Naive B cell (primary cell): Measurements from ENCODE around the gene OSBPL9. TPM values are rescaled to one million over a fixed set of nuclear protein-coding genes. Genes with fewer than 3 reads are reported as not detected.
"Not testable (repeated sequence)": the region's sequence is repeated elsewhere in the genome, so short reads cannot be mapped to it uniquely, and the experiment has no call there.

Experiments used
- ATAC-seq, 2 donors: fragments of 150-1000 bp; cut with Tn5 transposase; 2 replicates each; pipeline ENCODE4 v1.10.0; 2021; ENCODE audit warnings: low read depth in 2 of 2, mild to moderate bottlenecking in 2 of 2, moderate library complexity in 2 of 2
- DNase-seq: peaks from one replicate; pipeline ENCODE4 v3.0.0; 2022
- H3K27ac Mint-ChIP-seq, 6 donors: one replicate each; pipeline ENCODE4 v1.8.0; 2020 to 2022; ENCODE audit warnings: mild to moderate bottlenecking in 6 of 6, mixed read lengths in 6 of 6, moderate library complexity in 5 of 6, inconsistent platforms in 2 of 6
- H3K27me3 Mint-ChIP-seq, 3 donors: one replicate each; pipeline ENCODE4 v1.8.0; 2021 to 2022; ENCODE audit warnings: mixed read lengths in 3 of 3, mild to moderate bottlenecking in 1 of 3
- H3K36me3 Mint-ChIP-seq, 2 donors: one replicate each; pipeline ENCODE4 v1.8.0; 2020 to 2022; ENCODE audit warnings: mixed read lengths in 2 of 2, inconsistent platforms in 1 of 2, mild to moderate bottlenecking in 1 of 2
- H3K4me1 Mint-ChIP-seq, 3 donors: one replicate each; pipeline ENCODE4 v1.8.0; 2020 to 2022; ENCODE audit warnings: mixed read lengths in 3 of 3, inconsistent platforms in 1 of 3, mild to moderate bottlenecking in 1 of 3, moderate library complexity in 1 of 3
- H3K4me3 Mint-ChIP-seq, 8 donors: one replicate each; pipeline ENCODE4 v1.8.0; 2020 to 2022; ENCODE audit warnings: mild to moderate bottlenecking in 8 of 8, mixed read lengths in 8 of 8, moderate library complexity in 8 of 8, inconsistent platforms in 2 of 8
- H3K9me3 Mint-ChIP-seq, 7 donors: one replicate each; pipeline ENCODE4 v1.8.0; 2020 to 2022; ENCODE audit warnings: mixed read lengths in 7 of 7, mild to moderate bottlenecking in 5 of 7, inconsistent platforms in 2 of 7, moderate library complexity in 1 of 7
- polyA plus RNA-seq, 6 donors: library from polyadenylated mRNA; unstranded; fragments of 300-500 nt; fragmentation: Illumina TruSeq; gene quantifications; one replicate each; pipeline ENCODE4 v1.2.3, GENCODE V29; 2021; ENCODE audit warnings: low read depth in 6 of 6

The OSBPL9 gene
- polyA plus RNA-seq, 6 donors from 2014 or later, result 46.7 to 77.8 (median 52.9) TPM

DNA sequence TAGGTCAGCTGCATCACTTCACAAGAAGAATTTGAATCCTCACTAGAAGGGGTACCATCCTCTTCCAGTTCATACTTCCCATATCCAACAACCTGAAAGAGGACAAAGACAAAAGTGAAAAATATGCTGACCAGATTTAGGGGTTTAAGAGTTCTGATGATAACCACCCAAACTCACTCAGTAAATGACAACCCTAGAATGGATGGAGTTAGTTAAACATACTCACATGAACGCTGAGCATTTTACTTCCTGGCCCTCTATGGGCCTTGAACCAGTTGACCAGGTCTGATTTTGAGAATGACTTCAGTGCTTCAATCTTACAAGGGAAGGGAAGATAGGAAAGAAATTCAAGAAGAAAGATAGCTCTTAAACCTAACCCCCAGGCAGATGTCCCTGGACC is 172.4 kb downstream of the OSBPL9 start:
- H3K4me1 Mint-ChIP-seq, result peaks cover 0 to 6% (median 0%) of the 10 kb centered on the region in 3 donors
- DNase-seq (no peak), ATAC-seq (no peak)
- H3K36me3 Mint-ChIP-seq, result peaks cover 15 to 40% of the 10 kb centered on the region in 2 donors
- no peaks in the 10 kb centered on the region for H3K27me3 Mint-ChIP-seq
- H3K4me3 Mint-ChIP-seq, result no peak overlapping the region
- no peaks in the 10 kb centered on the region for H3K9me3 Mint-ChIP-seq
- H3K27ac Mint-ChIP-seq, result peak overlapping the region in 3 of 6 donors; percentile 27 to 67 (median 34)

DNA sequence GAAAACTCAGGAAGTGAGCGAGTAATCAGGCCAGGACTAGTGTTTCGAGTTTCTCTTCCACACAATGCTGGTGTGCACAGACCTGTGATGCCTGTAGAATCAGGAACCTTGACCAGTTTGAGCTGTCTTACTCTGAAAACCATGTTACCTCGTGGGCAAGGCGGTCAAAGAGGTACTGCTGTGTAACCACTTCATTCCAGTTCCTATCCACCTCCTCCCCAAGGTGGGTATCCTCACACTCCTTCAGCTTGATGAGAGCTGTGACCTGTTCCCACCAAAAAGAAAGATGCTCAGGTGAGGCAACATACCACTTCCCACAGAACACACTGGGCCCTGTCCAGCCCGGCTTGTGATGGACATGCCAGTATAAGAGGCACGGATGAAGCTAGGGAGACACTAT is 173.5 kb downstream of the OSBPL9 start:
- H3K4me1 Mint-ChIP-seq, result peaks cover 0 to 2% (median 0%) of the 10 kb centered on the region in 3 donors
- no peaks in the 10 kb centered on the region for H3K9me3 Mint-ChIP-seq
- peaks cover 7 to 32% of the 10 kb centered on the region in 2 donors for H3K36me3 Mint-ChIP-seq
- DNase-seq, result no peak
- H3K27ac Mint-ChIP-seq, result peak overlapping the region in 5 of 6 donors; percentile 13 to 70 (median 36)
- ATAC-seq, result no peak
- H3K4me3 Mint-ChIP-seq, result no peak overlapping the region
- no peaks in the 10 kb centered on the region for H3K27me3 Mint-ChIP-seq

DNA sequence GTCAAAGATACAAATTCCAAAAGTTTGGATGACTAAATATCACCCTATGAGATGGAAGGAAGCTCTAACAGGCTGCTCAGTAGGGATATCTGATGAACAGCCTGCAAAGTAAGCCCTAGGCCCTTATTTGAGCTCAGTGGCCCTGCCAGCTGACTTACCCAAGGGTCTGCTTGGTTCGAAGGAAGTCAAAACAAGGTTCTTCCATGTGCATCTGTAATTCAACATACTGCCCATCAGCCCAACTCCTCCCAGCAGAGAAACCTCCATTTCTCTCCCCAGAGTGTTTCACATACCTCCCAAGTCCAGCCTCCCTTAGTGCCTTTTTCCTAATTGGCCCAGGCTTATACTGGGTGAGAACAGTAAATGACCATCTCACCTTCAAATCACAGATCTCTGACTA is 175.0 kb downstream of the OSBPL9 start:
- peak overlapping the region in 4 of 6 donors; percentile 44 to 81 (median 72) for H3K27ac Mint-ChIP-seq
- no peak for DNase-seq
- peak overlapping the region in 1 of 8 donors; percentile 75 for H3K4me3 Mint-ChIP-seq
- no peak for ATAC-seq
- peaks cover 7 to 20% of the 10 kb centered on the region in 2 donors for H3K36me3 Mint-ChIP-seq
- H3K9me3 Mint-ChIP-seq, result no peaks in the 10 kb centered on the region
- H3K4me1 Mint-ChIP-seq, result no peaks in the 10 kb centered on the region
- H3K27me3 Mint-ChIP-seq, result no peaks in the 10 kb centered on the region

DNA sequence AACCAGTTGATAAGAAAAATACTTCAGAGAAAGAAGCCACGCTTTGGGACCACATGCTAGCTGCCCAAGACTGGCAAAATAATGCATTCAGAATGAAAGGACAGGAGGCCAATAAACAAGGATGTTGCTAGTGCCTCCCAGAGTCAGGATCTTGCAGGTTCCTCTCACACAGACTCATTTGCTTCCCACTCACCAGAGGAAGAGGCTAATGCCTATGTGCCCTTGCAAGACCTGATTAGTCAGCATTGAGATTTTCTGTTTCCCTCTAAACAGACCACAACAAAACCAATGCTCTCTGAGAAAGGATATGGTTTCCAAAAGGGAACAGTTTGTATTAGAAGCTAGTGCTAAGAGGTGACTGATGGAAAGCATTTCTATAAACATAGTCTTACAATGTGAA is 176.0 kb downstream of the OSBPL9 start:
- H3K4me3 Mint-ChIP-seq, result no peak overlapping the region
- peak overlapping the region in 3 of 6 donors; percentile 8 to 68 (median 57) for H3K27ac Mint-ChIP-seq
- DNase-seq (no peak), ATAC-seq (no peak)
- H3K9me3 Mint-ChIP-seq, result no peaks in the 10 kb centered on the region
- peaks cover 16 to 30% of the 10 kb centered on the region in 2 donors for H3K36me3 Mint-ChIP-seq
- H3K27me3 Mint-ChIP-seq, result no peaks in the 10 kb centered on the region
- H3K4me1 Mint-ChIP-seq, result no peaks in the 10 kb centered on the region

DNA sequence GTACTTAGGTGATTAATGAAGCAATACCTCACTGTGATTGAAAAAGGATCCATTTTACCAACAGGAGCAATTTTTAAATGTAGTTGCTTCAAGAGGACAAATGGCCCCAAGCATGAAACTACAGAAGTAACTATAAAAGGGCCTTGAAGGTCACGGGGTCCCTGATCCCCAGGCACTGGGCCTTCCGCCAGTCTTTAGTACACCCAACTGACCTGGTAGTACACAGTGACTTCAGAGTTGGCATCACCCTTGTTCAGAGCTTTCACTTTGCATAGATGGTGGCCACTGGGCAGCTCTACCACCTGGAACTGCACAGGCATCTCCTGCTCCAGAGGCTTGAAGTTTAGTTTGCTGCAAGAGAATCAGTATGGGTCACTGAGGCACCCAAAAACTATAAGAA is 177.4 kb downstream of the OSBPL9 start:
- H3K4me1 Mint-ChIP-seq, result peaks cover 0 to under 1% (median 0%) of the 10 kb centered on the region in 3 donors
- H3K9me3 Mint-ChIP-seq, result no peaks in the 10 kb centered on the region
- ATAC-seq (no peak), DNase-seq (no peak)
- peak overlapping the region in 1 of 8 donors; percentile 36 for H3K4me3 Mint-ChIP-seq
- no peaks in the 10 kb centered on the region for H3K27me3 Mint-ChIP-seq
- H3K27ac Mint-ChIP-seq, result peak overlapping the region in 4 of 6 donors; percentile 9 to 67 (median 21)
- peaks cover 15 to 25% of the 10 kb centered on the region in 2 donors for H3K36me3 Mint-ChIP-seq

DNA sequence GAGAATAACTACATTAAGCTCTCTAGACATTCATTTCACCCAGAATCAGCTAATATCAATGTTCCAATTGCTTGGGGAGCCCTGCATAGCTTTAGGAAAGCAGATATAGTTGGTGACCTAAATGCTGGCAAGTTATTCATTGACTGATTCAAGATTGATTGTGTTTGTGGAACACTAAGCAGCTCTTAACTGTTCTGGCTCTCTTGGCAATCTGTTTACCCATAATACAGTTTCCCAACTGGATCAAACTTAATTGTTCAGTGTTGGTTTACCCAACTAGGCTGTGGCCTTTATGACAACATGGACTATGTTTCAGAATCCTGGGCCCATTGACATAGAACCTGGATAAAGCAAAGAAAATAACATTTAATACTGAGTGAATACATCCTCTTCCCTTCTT is 178.0 kb downstream of the OSBPL9 start:
- no peak for DNase-seq
- peaks cover 13 to 19% of the 10 kb centered on the region in 2 donors for H3K36me3 Mint-ChIP-seq
- H3K4me3 Mint-ChIP-seq, result no peak overlapping the region
- no peaks in the 10 kb centered on the region for H3K9me3 Mint-ChIP-seq
- H3K27me3 Mint-ChIP-seq, result no peaks in the 10 kb centered on the region
- no peak for ATAC-seq
- H3K27ac Mint-ChIP-seq, result peak overlapping the region in 2 of 6 donors; percentile 9 to 56
- H3K4me1 Mint-ChIP-seq, result peaks cover 0 to 7% (median 0%) of the 10 kb centered on the region in 3 donors

DNA sequence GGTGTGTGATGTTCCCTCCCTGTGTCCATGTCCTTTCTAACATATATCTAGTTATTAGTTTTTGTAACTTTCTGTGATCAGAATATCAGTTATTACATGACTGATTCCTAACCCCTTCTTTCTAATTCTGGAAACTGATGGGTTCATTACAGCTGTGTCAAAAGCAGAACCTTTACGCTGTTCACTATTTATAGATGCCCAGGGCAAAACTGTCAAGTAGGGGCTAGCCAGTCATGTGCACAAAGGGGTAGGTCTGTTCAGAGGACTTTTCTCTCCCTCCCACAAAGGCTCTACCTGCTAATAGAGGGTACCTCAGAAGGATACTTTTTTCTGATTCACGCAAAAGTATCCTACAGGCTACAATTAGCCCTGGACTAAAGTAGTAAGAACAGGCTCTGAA is 182.5 kb downstream of the OSBPL9 start:
- Mint-ChIP-seq H3K27me3 (no peaks in the 10 kb centered on the region), H3K9me3 (no peaks in the 10 kb centered on the region), H3K4me3 (peak overlapping the region in 2 of 8 donors; percentile 15 to 32), H3K4me1 (peaks cover 5 to 24% (median 6%) of the 10 kb centered on the region in 3 donors), H3K36me3 (peaks cover 21 to 22% of the 10 kb centered on the region in 2 donors), H3K27ac (peak overlapping the region in 2 of 6 donors; percentile 6 to 75)
- ATAC-seq, result peak; percentile 32 to 61
- no peak for DNase-seq

DNA sequence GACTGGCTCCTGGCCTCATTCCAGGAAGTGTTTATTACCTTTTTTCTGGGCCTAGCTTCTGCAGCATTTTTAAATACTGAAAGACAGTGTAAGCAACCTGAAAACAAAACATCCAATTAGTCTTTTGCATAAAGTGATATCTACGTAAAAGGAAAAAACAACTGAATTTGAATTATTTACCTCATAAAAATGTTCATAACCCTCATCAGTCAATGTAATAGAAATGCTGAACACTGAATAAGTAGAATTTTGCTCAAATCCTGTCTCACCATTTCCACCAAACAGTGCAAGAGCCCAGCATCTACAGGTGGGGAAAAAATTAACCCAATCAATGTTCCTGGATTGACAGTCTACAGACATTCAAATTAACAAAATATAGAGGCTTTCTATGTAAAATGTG is 197.6 kb downstream of the OSBPL9 start:
- Mint-ChIP-seq H3K27ac (peak overlapping the region in 5 of 6 donors; percentile 20 to 85 (median 26)), H3K4me3 (no peak overlapping the region), H3K27me3 (no peaks in the 10 kb centered on the region), H3K9me3 (no peaks in the 10 kb centered on the region), H3K36me3 (peaks cover 19 to 29% of the 10 kb centered on the region in 2 donors), H3K4me1 (no peaks in the 10 kb centered on the region)
- DNase-seq (no peak), ATAC-seq (no peak)

DNA sequence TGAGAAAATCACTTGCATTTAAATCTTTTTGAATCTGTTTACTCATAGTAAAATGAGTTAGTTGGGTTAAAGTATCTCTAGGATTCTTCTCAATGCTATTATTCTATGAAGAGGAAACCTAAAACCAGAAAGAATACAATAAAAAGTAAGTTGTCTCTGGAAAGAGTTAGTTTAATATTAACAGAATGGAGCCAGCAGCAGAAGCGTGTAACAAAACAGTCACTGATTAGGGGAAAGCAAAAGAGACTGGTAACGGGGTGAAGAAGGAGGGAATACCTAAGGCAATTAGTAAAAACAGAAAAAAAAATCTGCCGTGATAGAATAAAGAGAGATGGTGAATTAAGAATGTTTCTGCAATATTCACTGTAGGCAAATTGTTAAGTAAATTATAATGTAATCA is 201.6 kb downstream of the OSBPL9 start:
- H3K27ac Mint-ChIP-seq, result peak overlapping the region in 1 of 6 donors; percentile 29
- ATAC-seq, result no peak
- no peaks in the 10 kb centered on the region for H3K4me1 Mint-ChIP-seq
- H3K27me3 Mint-ChIP-seq, result no peaks in the 10 kb centered on the region
- H3K9me3 Mint-ChIP-seq, result no peaks in the 10 kb centered on the region
- no peak overlapping the region for H3K4me3 Mint-ChIP-seq
- peaks cover 23 to 37% of the 10 kb centered on the region in 2 donors for H3K36me3 Mint-ChIP-seq
- no peak for DNase-seq

DNA sequence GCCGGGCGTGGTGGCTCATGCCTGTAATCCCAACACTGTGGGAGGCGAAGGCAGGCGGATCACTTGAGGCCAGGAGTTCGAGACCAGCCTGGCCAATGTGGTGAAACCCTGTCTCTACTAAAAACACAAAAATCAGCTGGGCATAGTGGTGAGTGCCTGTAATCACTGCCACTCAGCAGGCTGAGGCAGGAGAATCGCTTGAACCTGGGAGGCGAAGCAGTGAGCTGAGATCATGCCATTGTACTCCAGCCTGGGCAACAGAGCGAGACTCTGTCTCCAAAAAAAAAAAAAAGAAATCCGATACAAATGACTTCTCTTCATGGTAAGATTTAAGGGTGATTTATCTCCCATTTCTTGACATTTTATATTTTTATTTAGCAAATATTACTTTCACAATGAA is 202.1 kb downstream of the OSBPL9 start:
- Mint-ChIP-seq H3K27ac (peak overlapping the region in 2 of 6 donors; percentile 29 to 72), H3K36me3 (peaks cover 18 to 31% of the 10 kb centered on the region in 2 donors)
- not testable (repeated sequence) for H3K4me1 Mint-ChIP-seq, ATAC-seq, H3K27me3 Mint-ChIP-seq, H3K4me3 Mint-ChIP-seq, H3K9me3 Mint-ChIP-seq, DNase-seq

DNA sequence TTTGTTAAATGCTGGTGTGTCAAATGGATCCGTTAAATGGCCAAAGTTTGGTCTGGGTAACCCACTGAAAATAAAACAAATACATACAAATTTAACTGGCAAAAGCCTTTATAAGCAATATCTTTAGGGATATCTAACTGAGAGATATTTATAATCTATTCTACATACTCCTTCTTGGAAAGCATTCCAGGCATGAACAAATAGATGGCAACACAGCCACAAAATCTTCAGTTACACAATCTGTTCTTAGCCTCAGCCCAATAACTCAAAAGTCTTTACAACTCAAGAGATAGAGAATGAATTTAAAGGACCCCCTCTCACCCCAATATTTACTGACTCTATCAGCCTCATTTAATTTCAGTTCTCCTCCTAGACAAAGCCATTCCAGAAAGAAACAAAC is 202.9 kb downstream of the OSBPL9 start:
- peak overlapping the region in 1 of 6 donors; percentile 60 for H3K27ac Mint-ChIP-seq
- no peaks in the 10 kb centered on the region for H3K9me3 Mint-ChIP-seq
- no peak for DNase-seq
- no peak for ATAC-seq
- H3K27me3 Mint-ChIP-seq, result no peaks in the 10 kb centered on the region
- no peak overlapping the region for H3K4me3 Mint-ChIP-seq
- H3K4me1 Mint-ChIP-seq, result no peaks in the 10 kb centered on the region
- peaks cover 13 to 27% of the 10 kb centered on the region in 2 donors for H3K36me3 Mint-ChIP-seq

DNA sequence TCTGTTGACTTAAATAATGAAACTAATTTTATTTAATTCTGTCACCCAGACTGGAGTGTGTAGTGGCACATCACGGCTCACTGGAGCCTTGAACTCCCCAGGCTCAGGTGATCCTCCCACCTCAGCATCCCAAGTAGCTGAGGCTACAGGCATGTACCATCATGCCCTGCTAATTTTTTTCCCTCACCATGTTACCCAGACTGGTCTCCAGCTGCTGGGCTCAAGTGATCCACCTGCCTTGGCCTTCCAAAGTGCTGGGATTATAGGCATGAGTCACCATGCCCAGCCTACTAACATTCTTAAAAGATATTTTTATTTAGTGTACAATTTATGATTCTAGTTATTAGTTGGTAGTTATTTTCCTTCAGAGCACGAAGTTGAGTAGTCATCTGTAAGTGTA is 212.2 kb downstream of the OSBPL9 start:
- Mint-ChIP-seq H3K9me3 (no peaks in the 10 kb centered on the region), H3K27ac (no peak overlapping the region), H3K4me3 (no peak overlapping the region), H3K27me3 (no peaks in the 10 kb centered on the region), H3K4me1 (no peaks in the 10 kb centered on the region), H3K36me3 (peaks cover 8% of the 10 kb centered on the region in 2 donors)
- DNase-seq, result no peak
- no peak for ATAC-seq

DNA sequence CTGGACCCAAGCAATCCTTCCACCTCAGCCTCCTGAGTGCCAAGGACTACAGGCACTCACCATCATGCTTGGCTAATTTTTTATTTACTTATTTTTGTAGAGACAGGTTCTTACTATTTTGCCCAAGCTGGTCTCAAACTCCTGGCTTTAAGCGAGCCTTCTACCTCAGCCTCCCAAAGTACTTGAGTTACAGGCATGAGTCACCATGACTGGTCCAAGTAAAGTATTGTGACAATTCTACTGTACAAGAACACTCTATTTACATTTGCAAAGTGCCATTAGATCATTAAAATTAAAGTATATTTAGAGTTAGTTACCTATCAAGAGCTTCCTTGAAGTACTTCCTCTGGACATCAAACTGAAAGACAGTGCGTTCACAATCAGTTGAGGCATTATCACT is 216.8 kb downstream of the OSBPL9 start:
- H3K9me3 Mint-ChIP-seq, result no peaks in the 10 kb centered on the region
- H3K4me3 Mint-ChIP-seq, result no peak overlapping the region
- peaks cover 8 to 18% of the 10 kb centered on the region in 2 donors for H3K36me3 Mint-ChIP-seq
- H3K27me3 Mint-ChIP-seq, result no peaks in the 10 kb centered on the region
- no peak overlapping the region for H3K27ac Mint-ChIP-seq
- peaks cover 0 to 6% (median 4%) of the 10 kb centered on the region in 3 donors for H3K4me1 Mint-ChIP-seq
- DNase-seq (no peak), ATAC-seq (no peak)

DNA sequence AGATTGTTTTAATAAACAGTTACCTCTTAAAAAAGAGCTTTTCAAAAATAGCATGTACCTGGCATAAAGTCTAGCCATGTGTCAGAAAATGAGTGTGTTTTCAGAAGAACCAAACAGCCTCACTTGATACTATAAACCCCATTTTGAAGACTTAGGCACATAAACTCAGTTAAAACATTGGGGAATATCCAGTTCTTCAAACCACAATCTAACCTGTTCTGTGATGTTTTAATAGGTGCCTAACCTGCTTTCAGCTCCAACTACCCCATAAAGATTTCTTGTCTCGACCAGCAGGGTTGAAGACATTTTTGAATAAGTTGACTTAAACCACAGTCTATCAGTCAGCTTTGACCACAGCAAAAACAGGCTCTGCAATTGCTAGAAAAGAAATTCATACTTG is 220.4 kb downstream of the OSBPL9 start:
- H3K27me3 Mint-ChIP-seq, result no peaks in the 10 kb centered on the region
- peaks cover 4 to 8% (median 6%) of the 10 kb centered on the region in 3 donors for H3K4me1 Mint-ChIP-seq
- peaks cover 10 to 26% of the 10 kb centered on the region in 2 donors for H3K36me3 Mint-ChIP-seq
- no peak for ATAC-seq
- H3K27ac Mint-ChIP-seq, result peak overlapping the region in 1 of 6 donors; percentile 44
- no peak overlapping the region for H3K4me3 Mint-ChIP-seq
- DNase-seq, result no peak
- H3K9me3 Mint-ChIP-seq, result no peaks in the 10 kb centered on the region
